Osteoblast (primary cell): Measurements from ENCODE around the gene UBE2R2. TPM values are rescaled to one million over a fixed set of nuclear protein-coding genes. Genes with fewer than 3 reads are reported as not detected.
A peak's percentile ranks its signal among the peaks of the same experiment; 100 is the strongest.

ENCODE experiments used
- DNase-seq: peaks from one replicate; pipeline ENCODE4 v3.0.0; 2011; ENCODE audit warnings: low spot score, mixed read lengths; ENCODE audit not compliant: insufficient read length; ENCODE audit errors: missing footprints
- H2AFZ ChIP-seq: 2 replicates; pipeline ENCODE4 v1.6.0; 2011; ENCODE audit warnings: mild to moderate bottlenecking, low read length
- H3K27ac ChIP-seq: 2 replicates; pipeline ENCODE4 v1.5.1; 2011; ENCODE audit warnings: mild to moderate bottlenecking, low read depth, low read length, moderate library complexity
- H3K27me3 ChIP-seq: 2 replicates; pipeline ENCODE4 v1.6.0; 2012; ENCODE audit warnings: mild to moderate bottlenecking, control low read depth, inconsistent platforms, low read length, moderate library complexity; ENCODE audit not compliant: insufficient read depth
- H3K36me3 ChIP-seq: 2 replicates; pipeline ENCODE4 v1.5.1; 2011; ENCODE audit warnings: mild to moderate bottlenecking, low read length, control low read depth, moderate library complexity; ENCODE audit not compliant: insufficient read depth
- H3K4me1 ChIP-seq: 2 replicates; pipeline ENCODE4 v1.5.1; 2011; ENCODE audit warnings: mild to moderate bottlenecking, low read length, control low read depth, moderate library complexity; ENCODE audit not compliant: insufficient read depth
- H3K4me2 ChIP-seq: 2 replicates; pipeline ENCODE4 v1.6.0; 2011; ENCODE audit warnings: mild to moderate bottlenecking, low read length; ENCODE audit not compliant: insufficient read depth
- H3K4me3 ChIP-seq: fragments of 200-600 bp; sonication (generic); 3 replicates; pipeline ENCODE4 v1.5.1; 2012; ENCODE audit warnings: mild to moderate bottlenecking, low read length, inconsistent platforms; ENCODE audit not compliant: insufficient read depth
- H3K79me2 ChIP-seq: 2 replicates; pipeline ENCODE4 v1.6.0; 2012; ENCODE audit warnings: mild to moderate bottlenecking, low read length, control low read depth, inconsistent platforms; ENCODE audit not compliant: insufficient read depth
- H3K9me3 ChIP-seq: 2 replicates; pipeline ENCODE4 v1.5.1; 2011; ENCODE audit warnings: low read depth, low read length, control low read depth
- H4K20me1 ChIP-seq: 2 replicates; pipeline ENCODE4 v1.6.0; 2012; ENCODE audit warnings: mild to moderate bottlenecking, low read length, control low read depth; ENCODE audit not compliant: insufficient read depth
- CTCF ChIP-seq: IDR thresholded peaks from 2 replicates; pipeline ENCODE4 v1.5.1; 2011; ENCODE audit warnings: mild to moderate bottlenecking, low read depth, low read length, moderate library complexity; ENCODE audit errors: extremely low read depth
- total RNA-seq: library from RNA; depleted of rRNA; stranded (reverse); fragments of >200 nt; gene quantifications from 2 replicates; pipeline ENCODE4 v1.2.3, GENCODE V29; 2012

Gene UBE2R2
- total RNA-seq, 1 donor = 21.4 TPM

GRCh38 chr9:33809506-33809905 is 7.5 kb upstream of the UBE2R2 start:
- Histone ChIP-seq H3K4me3 (no peak overlapping the region), H3K4me2 (no peak overlapping the region), H3K79me2 (no peaks in the 10 kb centered on the region), H3K27me3 (no peaks in the 10 kb centered on the region), H3K9me3 (no peaks in the 10 kb centered on the region), H4K20me1 (no peaks in the 10 kb centered on the region), H2AFZ (no peak overlapping the region), H3K27ac (no peak overlapping the region), H3K4me1 (peaks cover 11% of the 10 kb centered on the region), H3K36me3 (no peaks in the 10 kb centered on the region)
- no peak for TF ChIP-seq CTCF
- no peak for DNase-seq

GRCh38 chr9:33813712-33814641 is 3.0 kb upstream of the UBE2R2 start:
- Histone ChIP-seq H3K4me3 (no peak overlapping the region), H4K20me1 (peaks cover 7% of the 10 kb centered on the region), H3K27ac (peak overlapping the region; percentile 58), H3K4me1 (peaks cover 24% of the 10 kb centered on the region), H3K27me3 (no peaks in the 10 kb centered on the region), H3K9me3 (no peaks in the 10 kb centered on the region), H2AFZ (no peak overlapping the region), H3K79me2 (peaks cover 19% of the 10 kb centered on the region), H3K4me2 (peak overlapping the region; percentile 49), H3K36me3 (no peaks in the 10 kb centered on the region)
- peak; percentile 92 for DNase-seq
- TF ChIP-seq CTCF = peak; percentile 68

GRCh38 chr9:33815781-33816180 is 1.2 kb upstream of the UBE2R2 start:
- H3K79me2 ChIP-seq = peaks cover 37% of the 10 kb centered on the region
- H3K4me3 ChIP-seq = no peak overlapping the region
- no peak for TF ChIP-seq CTCF
- no peaks in the 10 kb centered on the region for H3K27me3 ChIP-seq
- H3K4me2 ChIP-seq = no peak overlapping the region
- H3K27ac ChIP-seq = peak overlapping the region; percentile 85
- no peaks in the 10 kb centered on the region for H3K36me3 ChIP-seq
- H4K20me1 ChIP-seq = peaks cover 21% of the 10 kb centered on the region
- H3K4me1 ChIP-seq = peaks cover 39% of the 10 kb centered on the region
- no peak for DNase-seq
- no peak overlapping the region for H2AFZ ChIP-seq
- H3K9me3 ChIP-seq = no peaks in the 10 kb centered on the region
